Trophoblast cell (in vitro differentiated cells and primary cell): ENCODE data around the gene NTM.

Source experiments
- DNase-seq, 2 donors: peaks; one replicate each; pipeline ENCODE4 v3.0.0-alpha.2; 2016
- H2AFZ ChIP-seq: 2 replicates; pipeline ENCODE4 v1.6.1; 2013; ENCODE audit warnings: low read length, moderate library complexity, mild to moderate bottlenecking; ENCODE audit not compliant: insufficient read depth, poor library complexity
- H2AK5ac ChIP-seq: 2 replicates; pipeline ENCODE4 v1.6.1; 2013; ENCODE audit warnings: mild to moderate bottlenecking, low read length
- H2BK120ac ChIP-seq: 2 replicates; pipeline ENCODE4 v1.6.1; 2013; ENCODE audit warnings: low read length, mild to moderate bottlenecking, moderate library complexity; ENCODE audit not compliant: insufficient read depth, poor library complexity
- H2BK12ac ChIP-seq: 2 replicates; pipeline ENCODE4 v1.6.1; 2013; ENCODE audit warnings: mild to moderate bottlenecking, low read length, moderate library complexity
- H2BK5ac ChIP-seq: 2 replicates; pipeline ENCODE4 v1.6.1; 2013; ENCODE audit warnings: low read length, low read depth, moderate library complexity, mild to moderate bottlenecking; ENCODE audit not compliant: poor library complexity
- H3K14ac ChIP-seq: 2 replicates; pipeline ENCODE4 v1.6.1; 2013; ENCODE audit warnings: mild to moderate bottlenecking, low read length
- H3K18ac ChIP-seq: 2 replicates; pipeline ENCODE4 v1.6.1; 2013; ENCODE audit warnings: mild to moderate bottlenecking, low read length
- H3K23ac ChIP-seq: 2 replicates; pipeline ENCODE4 v1.6.1; 2013; ENCODE audit warnings: low read length
- H3K27ac ChIP-seq: 2 replicates; pipeline ENCODE4 v1.5.1; 2013; ENCODE audit warnings: low read depth, mild to moderate bottlenecking, inconsistent platforms, low read length, moderate library complexity
- H3K27me3 ChIP-seq: 2 replicates; pipeline ENCODE4 v1.6.1; 2013; ENCODE audit warnings: inconsistent platforms, mild to moderate bottlenecking, low read length, moderate library complexity; ENCODE audit not compliant: insufficient read depth
- H3K36me3 ChIP-seq, 2 experiments: 1 replicate in 1 of 2; 2 replicates in 1 of 2; pipeline ENCODE4 v1.6.1; 2013; ENCODE audit warnings: low read length in 2 of 2, mild to moderate bottlenecking in 2 of 2, moderate library complexity in 1 of 2; ENCODE audit not compliant: insufficient read depth in 2 of 2, control insufficient read depth in 1 of 2
- H3K4ac ChIP-seq: 2 replicates; pipeline ENCODE4 v1.6.1; 2013; ENCODE audit warnings: low read depth, mild to moderate bottlenecking, low read length, moderate library complexity
- H3K4me1 ChIP-seq, 2 experiments: 1 replicate in 1 of 2; 2 replicates in 1 of 2; pipeline ENCODE4 v1.6.1; 2013; ENCODE audit warnings: low read length in 2 of 2, mild to moderate bottlenecking in 2 of 2, moderate library complexity in 1 of 2; ENCODE audit not compliant: insufficient read depth in 2 of 2, control insufficient read depth in 1 of 2
- H3K4me2 ChIP-seq: 2 replicates; pipeline ENCODE4 v1.6.1; 2013; ENCODE audit warnings: inconsistent platforms, mild to moderate bottlenecking, low read length, moderate library complexity
- H3K4me3 ChIP-seq: 2 replicates; pipeline ENCODE4 v1.5.1; 2013; ENCODE audit warnings: mild to moderate bottlenecking, low read depth, low read length, inconsistent platforms
- H3K79me1 ChIP-seq: one replicate; pipeline ENCODE4 v1.6.1; 2013; ENCODE audit warnings: low read length
- H3K79me2 ChIP-seq: 2 replicates; pipeline ENCODE4 v1.6.1; 2013; ENCODE audit warnings: low read length, mild to moderate bottlenecking; ENCODE audit not compliant: control insufficient read depth, insufficient read depth, poor library complexity
- H3K9ac ChIP-seq: 2 replicates; pipeline ENCODE4 v1.6.1; 2013; ENCODE audit warnings: mild to moderate bottlenecking, low read length
- H3K9me3 ChIP-seq: 2 replicates; pipeline ENCODE4 v1.6.1; 2013; ENCODE audit warnings: low read depth, mild to moderate bottlenecking, control low read depth, inconsistent platforms, low read length; ENCODE audit not compliant: insufficient read depth
- H4K12ac ChIP-seq: 2 replicates; pipeline ENCODE4 v1.6.1; 2013; ENCODE audit warnings: low read depth, mild to moderate bottlenecking, low read length, moderate library complexity
- H4K8ac ChIP-seq: 2 replicates; pipeline ENCODE4 v1.6.1; 2013; ENCODE audit warnings: low read depth, mild to moderate bottlenecking, low read length, moderate library complexity
- H4K91ac ChIP-seq: one replicate; pipeline ENCODE4 v1.6.1; 2013; ENCODE audit warnings: low read depth, mild to moderate bottlenecking, low read length, moderate library complexity
- WGBS: extraction: QIAGEN DNeasy Blood & Tissue Kit; methylation state at CpG from one replicate; pipeline ENCODE4 v1.1.7; 2013; ENCODE audit warnings: missing lambda C conversion rate; ENCODE audit not compliant: insufficient read length, insufficient coverage; ENCODE audit errors: extremely low coverage; 5-methylcytosine and 5-hydroxymethylcytosine counted together

NTM gene

DNA sequence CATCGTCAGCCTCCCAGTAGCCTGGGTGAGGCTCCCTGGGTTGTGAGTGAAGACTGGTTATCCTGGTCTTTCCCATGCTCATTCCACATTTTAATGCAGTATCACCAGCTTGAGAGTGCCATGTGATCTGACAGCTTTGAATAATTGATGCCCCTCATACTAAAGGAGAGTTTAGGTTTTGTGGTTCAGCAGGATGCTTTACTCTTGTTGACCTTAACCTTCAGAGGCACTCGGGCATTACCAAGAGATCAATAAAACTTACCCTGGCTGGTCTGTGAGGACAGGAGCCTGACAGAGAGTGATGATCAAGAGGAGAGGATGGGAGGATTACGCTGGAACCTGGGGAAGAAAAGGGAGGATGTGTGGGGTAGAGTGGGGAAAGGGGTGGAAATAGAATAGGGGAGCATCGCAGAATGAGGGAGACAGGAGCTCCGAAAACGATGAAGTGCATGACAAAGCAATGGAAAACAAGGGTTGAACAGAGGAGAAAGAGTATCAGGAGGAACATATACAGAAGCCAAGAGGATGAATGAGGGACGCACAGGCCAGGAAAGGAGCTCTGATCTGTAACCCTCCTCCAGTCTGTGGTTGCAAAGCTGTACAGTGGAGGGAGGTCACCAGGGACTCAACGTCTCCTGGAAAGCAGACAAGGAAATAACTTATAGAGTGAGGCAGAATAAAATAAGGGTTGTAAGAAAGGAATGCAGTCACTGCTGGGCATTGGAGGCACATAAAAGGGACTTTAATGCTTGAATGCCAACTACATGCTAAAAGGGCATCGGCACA is 594.5 kb downstream of the NTM start:
- H3K79me2 ChIP-seq, result no peaks in the 10 kb centered on the region
- H3K9ac ChIP-seq, result no peak overlapping the region
- H3K23ac ChIP-seq, result no peak overlapping the region
- no peak overlapping the region for H4K12ac ChIP-seq
- H3K4ac ChIP-seq, result no peak overlapping the region
- no peak overlapping the region for H3K4me2 ChIP-seq
- no peak overlapping the region for H2BK5ac ChIP-seq
- no peaks in the 10 kb centered on the region for H3K79me1 ChIP-seq
- no peak overlapping the region for H2BK12ac ChIP-seq
- H3K4me1 ChIP-seq, result no peaks in the 10 kb centered on the region
- H3K9me3 ChIP-seq, result no peaks in the 10 kb centered on the region
- no peak overlapping the region for H3K27ac ChIP-seq
- H3K4me3 ChIP-seq, result no peak overlapping the region
- no peak overlapping the region for H2AFZ ChIP-seq
- no peak for DNase-seq
- H2AK5ac ChIP-seq, result no peak overlapping the region
- no peak overlapping the region for H3K14ac ChIP-seq
- H4K91ac ChIP-seq, result no peak overlapping the region
- no peak overlapping the region for H3K18ac ChIP-seq
- WGBS, result 100% methylated on average over 1 of the region's 9 CpGs
- H2BK120ac ChIP-seq, result no peak overlapping the region
- no peak overlapping the region for H4K8ac ChIP-seq
- no peaks in the 10 kb centered on the region for H3K36me3 ChIP-seq
- H3K27me3 ChIP-seq, result no peaks in the 10 kb centered on the region

DNA sequence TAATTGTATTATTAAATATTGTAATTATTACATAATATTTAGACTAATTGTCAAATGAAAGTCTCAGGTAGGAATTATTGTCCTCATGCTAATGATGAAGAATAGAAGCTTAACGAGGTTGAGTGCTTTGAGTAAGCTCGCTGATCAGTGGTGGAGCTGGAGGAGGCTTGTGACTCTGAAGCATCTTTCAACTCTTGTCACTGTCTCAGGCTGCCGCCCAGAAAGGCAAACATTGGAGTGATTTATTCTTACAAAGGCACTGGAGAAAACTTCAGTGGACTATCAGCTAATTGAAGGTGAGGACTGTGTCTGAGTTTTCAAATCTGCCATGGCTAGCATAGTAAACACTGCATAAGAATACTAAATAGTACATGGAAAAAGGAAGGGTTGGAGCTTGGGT is 595.1 kb downstream of the NTM start:
- no peak overlapping the region for H3K18ac ChIP-seq
- no peak overlapping the region for H3K4me3 ChIP-seq
- no peaks in the 10 kb centered on the region for H3K4me1 ChIP-seq
- H3K9ac ChIP-seq, result no peak overlapping the region
- H4K8ac ChIP-seq, result no peak overlapping the region
- H2BK120ac ChIP-seq, result no peak overlapping the region
- no peaks in the 10 kb centered on the region for H3K36me3 ChIP-seq
- H3K27me3 ChIP-seq, result no peaks in the 10 kb centered on the region
- no peak overlapping the region for H3K27ac ChIP-seq
- H3K4me2 ChIP-seq, result no peak overlapping the region
- H3K23ac ChIP-seq, result no peak overlapping the region
- H2AK5ac ChIP-seq, result no peak overlapping the region
- no peak overlapping the region for H2BK5ac ChIP-seq
- H3K79me1 ChIP-seq, result no peaks in the 10 kb centered on the region
- no peaks in the 10 kb centered on the region for H3K79me2 ChIP-seq
- no peak overlapping the region for H4K91ac ChIP-seq
- H2BK12ac ChIP-seq, result no peak overlapping the region
- H3K9me3 ChIP-seq, result no peaks in the 10 kb centered on the region
- no CpG with 5 or more reads among the region's 3 CpGs for WGBS
- DNase-seq, result no peak
- H3K14ac ChIP-seq, result no peak overlapping the region
- H3K4ac ChIP-seq, result no peak overlapping the region
- H4K12ac ChIP-seq, result no peak overlapping the region
- H2AFZ ChIP-seq, result no peak overlapping the region

DNA sequence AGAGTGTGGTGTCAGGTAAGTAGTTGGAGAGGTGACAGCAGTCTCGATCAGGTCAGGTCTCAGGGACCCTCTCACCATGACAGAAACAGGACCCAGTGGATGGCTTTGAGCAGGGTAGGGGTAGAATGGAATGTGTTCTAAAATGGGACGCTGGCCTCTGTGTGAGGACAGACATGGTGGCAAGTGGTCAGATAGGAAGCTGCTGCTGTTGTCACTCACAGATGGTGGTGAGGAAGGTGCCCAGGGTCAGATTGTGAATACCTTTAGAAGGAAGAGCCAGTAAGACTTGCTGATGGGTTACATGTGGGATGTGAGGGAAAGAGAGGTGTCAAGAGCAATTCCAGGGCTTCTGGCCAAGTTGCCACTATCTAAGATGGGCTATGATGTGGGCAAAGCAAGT is 596.3 kb downstream of the NTM start:
- Histone ChIP-seq H4K91ac (no peak overlapping the region), H3K9ac (peak overlapping the region; percentile 45)

DNA sequence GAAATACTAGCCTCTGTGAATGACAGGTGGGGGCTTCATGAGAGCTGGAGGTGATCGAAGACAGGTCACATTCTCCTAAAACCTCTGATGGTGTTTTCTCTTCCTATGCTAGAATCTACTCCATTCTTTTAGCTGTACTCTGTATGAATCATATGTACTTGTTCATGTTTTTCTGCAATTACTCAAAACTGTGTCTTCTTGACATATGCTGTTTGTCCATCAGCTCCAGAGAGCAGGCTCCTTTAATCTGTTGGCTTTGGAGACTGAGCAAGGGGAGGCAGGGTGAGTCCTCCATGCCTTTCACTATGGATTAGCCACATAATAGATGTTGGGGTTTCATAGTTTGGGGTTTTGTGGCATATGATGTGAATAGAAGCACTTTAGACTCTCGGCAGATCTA is 598.8 kb downstream of the NTM start:
- DNase-seq, result no peak
- H3K4me1 ChIP-seq, result no peaks in the 10 kb centered on the region
- H2BK5ac ChIP-seq, result no peak overlapping the region
- no peak overlapping the region for H3K23ac ChIP-seq
- H2BK12ac ChIP-seq, result no peak overlapping the region
- WGBS, result no CpG with 5 or more reads among the region's 2 CpGs
- no peak overlapping the region for H3K4ac ChIP-seq
- no peaks in the 10 kb centered on the region for H3K79me1 ChIP-seq
- no peak overlapping the region for H2BK120ac ChIP-seq
- H3K36me3 ChIP-seq, result no peaks in the 10 kb centered on the region
- H3K9ac ChIP-seq, result no peak overlapping the region
- no peak overlapping the region for H4K12ac ChIP-seq
- H3K14ac ChIP-seq, result no peak overlapping the region
- no peak overlapping the region for H2AFZ ChIP-seq
- H3K79me2 ChIP-seq, result no peaks in the 10 kb centered on the region
- H4K8ac ChIP-seq, result no peak overlapping the region
- no peaks in the 10 kb centered on the region for H3K9me3 ChIP-seq
- H3K4me3 ChIP-seq, result no peak overlapping the region
- no peak overlapping the region for H3K18ac ChIP-seq
- H2AK5ac ChIP-seq, result no peak overlapping the region
- no peak overlapping the region for H4K91ac ChIP-seq
- H3K4me2 ChIP-seq, result no peak overlapping the region
- no peaks in the 10 kb centered on the region for H3K27me3 ChIP-seq
- no peak overlapping the region for H3K27ac ChIP-seq

More for the DNA sequence above, 596.3 kb downstream of the NTM start:
- H3K79me2 ChIP-seq, result no peaks in the 10 kb centered on the region
- no peak overlapping the region for H3K4ac ChIP-seq
- H2BK5ac ChIP-seq, result no peak overlapping the region
- no peak overlapping the region for H4K12ac ChIP-seq
- no peak overlapping the region for H2AFZ ChIP-seq
- H3K4me3 ChIP-seq, result no peak overlapping the region
- no peaks in the 10 kb centered on the region for H3K27me3 ChIP-seq
- no peaks in the 10 kb centered on the region for H3K36me3 ChIP-seq
- WGBS, result no CpG with 5 or more reads among the region's 2 CpGs
- H2AK5ac ChIP-seq, result no peak overlapping the region
- DNase-seq, result no peak
- no peak overlapping the region for H3K14ac ChIP-seq
- H3K79me1 ChIP-seq, result no peaks in the 10 kb centered on the region
- no peak overlapping the region for H2BK12ac ChIP-seq
- peak overlapping the region; percentile 27 for H3K23ac ChIP-seq
- H3K9me3 ChIP-seq, result no peaks in the 10 kb centered on the region
- H3K4me2 ChIP-seq, result no peak overlapping the region
- no peak overlapping the region for H3K27ac ChIP-seq
- no peaks in the 10 kb centered on the region for H3K4me1 ChIP-seq
- no peak overlapping the region for H4K8ac ChIP-seq
- H3K18ac ChIP-seq, result no peak overlapping the region
- H2BK120ac ChIP-seq, result no peak overlapping the region
